ENCODE results near the gene WFDC1. TPM values are rescaled to one million over a fixed set of nuclear protein-coding genes. Genes with fewer than 3 reads are reported as not detected.
A peak's percentile ranks its signal among the peaks of the same experiment; 100 is the strongest.

The WFDC1 gene
- total and polyA plus RNA-seq, 4 experiments from 2014 or later = not detected

GRCh38 chr16:84313921-84314320 is 19.2 kb downstream of the WFDC1 start:
- no peak for DNase-seq
- Histone ChIP-seq H3K4me3 (ENCODE audit: low read length in 2 of 2) (no peak overlapping the region), H3K36me3 (ENCODE audit: insufficient read depth, low read length) (no peaks in the 10 kb centered on the region), H3K9me3 (ENCODE audit: control insufficient read depth in 1 of 2, low read length in 2 of 2) (no peaks in the 10 kb centered on the region), H3K27me3 (ENCODE audit: insufficient read depth, low read length) (peaks cover 8% of the 10 kb centered on the region), H3K4me1 (ENCODE audit: insufficient read depth, low read length) (no peaks in the 10 kb centered on the region), H3K27ac (ENCODE audit: low read depth, low read length) (no peak overlapping the region)
- CTCF ChIA-PET (ENCODE audit: partially characterized antibody) = no interaction called here
- Mint-ChIP-seq H3K27me3 (peaks cover 25% of the 10 kb centered on the region in 2 donors), H3K4me3 (no peak overlapping the region), H3K36me3 (peaks cover 0 to 1% of the 10 kb centered on the region in 2 donors), H3K27ac (peak overlapping the region in 1 of 7 donors; percentile 1), H3K4me1 (peaks cover 0 to 2% (median 0%) of the 10 kb centered on the region in 4 donors), H3K9me3 (peaks cover 0 to 11% (median 2%) of the 10 kb centered on the region in 8 donors)
- POLR2A ChIA-PET (ENCODE audit: partially characterized antibody) = no interaction called here
- intact Hi-C loops (cut with micrococcal nuclease) = no loop called here

- ChIA-PET CTCF (ENCODE audit: partially characterized antibody) (no interaction called here), POLR2A (ENCODE audit: partially characterized antibody) (no interaction called here)
- Mint-ChIP-seq H3K4me3 (no peak overlapping the region), H3K27me3 (peaks cover 22 to 25% of the 10 kb centered on the region in 2 donors), H3K36me3 (peaks cover 0 to 1% of the 10 kb centered on the region in 2 donors), H3K9me3 (peaks cover 0 to 12% (median 4%) of the 10 kb centered on the region in 8 donors), H3K27ac (no peak overlapping the region), H3K4me1 (peaks cover 0 to 2% (median 0%) of the 10 kb centered on the region in 4 donors)
- Histone ChIP-seq H3K9me3 (ENCODE audit: control insufficient read depth in 1 of 2, low read length in 2 of 2) (no peaks in the 10 kb centered on the region), H3K27ac (ENCODE audit: low read depth, low read length) (no peak overlapping the region), H3K27me3 (ENCODE audit: insufficient read depth, low read length) (peaks cover 8% of the 10 kb centered on the region), H3K4me3 (ENCODE audit: low read length in 2 of 2) (no peak overlapping the region), H3K36me3 (ENCODE audit: insufficient read depth, low read length) (no peaks in the 10 kb centered on the region), H3K4me1 (ENCODE audit: insufficient read depth, low read length) (no peaks in the 10 kb centered on the region)
- intact Hi-C loops (cut with micrococcal nuclease) = no loop called here
- no peak for DNase-seq
These were observed 19.7 kb downstream of the WFDC1 start for GRCh38 chr16:84314373-84314772.

GRCh38 chr16:84314814-84315213 is 20.1 kb downstream of the WFDC1 start:
- no peaks in the 10 kb centered on the region for H3K4me1 ChIP-seq (ENCODE audit: insufficient read depth, low read length)
- Mint-ChIP-seq H3K27ac (no peak overlapping the region), H3K4me1 (peaks cover 0 to 2% (median 0%) of the 10 kb centered on the region in 4 donors), H3K9me3 (peaks cover 0 to 12% (median 5%) of the 10 kb centered on the region in 8 donors), H3K27me3 (peaks cover 22 to 25% of the 10 kb centered on the region in 2 donors), H3K4me3 (no peak overlapping the region), H3K36me3 (peaks cover 0 to 1% of the 10 kb centered on the region in 2 donors)
- ChIA-PET CTCF (ENCODE audit: partially characterized antibody) (no interaction called here), POLR2A (ENCODE audit: partially characterized antibody) (no interaction called here)
- H3K27me3 ChIP-seq (ENCODE audit: insufficient read depth, low read length) = peaks cover 8% of the 10 kb centered on the region
- H3K36me3 ChIP-seq (ENCODE audit: insufficient read depth, low read length) = no peaks in the 10 kb centered on the region
- H3K27ac ChIP-seq (ENCODE audit: low read depth, low read length) = no peak overlapping the region
- intact Hi-C loops (cut with micrococcal nuclease) = no loop called here
- DNase-seq = no peak
- no peak overlapping the region for H3K4me3 ChIP-seq (ENCODE audit: low read length in 2 of 2)
- no peaks in the 10 kb centered on the region for H3K9me3 ChIP-seq (ENCODE audit: control insufficient read depth in 1 of 2, low read length in 2 of 2)

- Mint-ChIP-seq H3K4me3 (no peak overlapping the region), H3K9me3 (peaks cover 0 to 12% (median 5%) of the 10 kb centered on the region in 8 donors), H3K27ac (no peak overlapping the region), H3K4me1 (peaks cover 0 to 2% (median 0%) of the 10 kb centered on the region in 4 donors), H3K27me3 (peaks cover 22 to 25% of the 10 kb centered on the region in 2 donors), H3K36me3 (peaks cover 0 to 1% of the 10 kb centered on the region in 2 donors)
- POLR2A ChIA-PET (ENCODE audit: partially characterized antibody) = no interaction called here
- no peak overlapping the region for H3K4me3 ChIP-seq (ENCODE audit: low read length in 2 of 2)
- no peaks in the 10 kb centered on the region for H3K9me3 ChIP-seq (ENCODE audit: control insufficient read depth in 1 of 2, low read length in 2 of 2)
- intact Hi-C loops (cut with micrococcal nuclease) = no loop called here
- CTCF ChIA-PET (ENCODE audit: partially characterized antibody) = no interaction called here
- no peak overlapping the region for H3K27ac ChIP-seq (ENCODE audit: low read depth, low read length)
- DNase-seq = no peak
- H3K27me3 ChIP-seq (ENCODE audit: insufficient read depth, low read length) = peaks cover 8% of the 10 kb centered on the region
- H3K36me3 ChIP-seq (ENCODE audit: insufficient read depth, low read length) = no peaks in the 10 kb centered on the region
- no peaks in the 10 kb centered on the region for H3K4me1 ChIP-seq (ENCODE audit: insufficient read depth, low read length)
These were observed 20.7 kb downstream of the WFDC1 start for GRCh38 chr16:84315422-84315821.

- no peak overlapping the region for H3K27ac ChIP-seq (ENCODE audit: low read depth, low read length)
- Mint-ChIP-seq H3K27me3 (peaks cover 10 to 16% of the 10 kb centered on the region in 2 donors), H3K4me3 (no peak overlapping the region), H3K36me3 (peaks cover 0 to 1% of the 10 kb centered on the region in 2 donors), H3K27ac (peak overlapping the region in 1 of 7 donors; percentile 25), H3K9me3 (peaks cover 0 to 12% (median 5%) of the 10 kb centered on the region in 8 donors), H3K4me1 (no peaks in the 10 kb centered on the region)
- no peak overlapping the region for H3K4me3 ChIP-seq (ENCODE audit: low read length in 2 of 2)
- no peaks in the 10 kb centered on the region for H3K36me3 ChIP-seq (ENCODE audit: insufficient read depth, low read length)
- H3K9me3 ChIP-seq (ENCODE audit: control insufficient read depth in 1 of 2, low read length in 2 of 2) = no peaks in the 10 kb centered on the region
- ChIA-PET CTCF (ENCODE audit: partially characterized antibody) (no interaction called here), POLR2A (ENCODE audit: partially characterized antibody) (no interaction called here)
- no peak for DNase-seq
- no peaks in the 10 kb centered on the region for H3K27me3 ChIP-seq (ENCODE audit: insufficient read depth, low read length)
- intact Hi-C loops (cut with micrococcal nuclease) = no loop called here
- no peaks in the 10 kb centered on the region for H3K4me1 ChIP-seq (ENCODE audit: insufficient read depth, low read length)
These were observed 23.7 kb downstream of the WFDC1 start for GRCh38 chr16:84318091-84318975.

GRCh38 chr16:84319146-84319760 is 24.6 kb downstream of the WFDC1 start:
- Histone ChIP-seq H3K36me3 (ENCODE audit: insufficient read depth, low read length) (no peaks in the 10 kb centered on the region), H3K4me3 (ENCODE audit: low read length in 2 of 2) (no peak overlapping the region), H3K27me3 (ENCODE audit: insufficient read depth, low read length) (no peaks in the 10 kb centered on the region), H3K4me1 (ENCODE audit: insufficient read depth, low read length) (no peaks in the 10 kb centered on the region), H3K27ac (ENCODE audit: low read depth, low read length) (no peak overlapping the region), H3K9me3 (ENCODE audit: control insufficient read depth in 1 of 2, low read length in 2 of 2) (no peaks in the 10 kb centered on the region)
- intact Hi-C loops (cut with micrococcal nuclease) = no loop called here
- Mint-ChIP-seq H3K4me1 (no peaks in the 10 kb centered on the region), H3K9me3 (peaks cover 0 to 12% (median 4%) of the 10 kb centered on the region in 8 donors), H3K27ac (no peak overlapping the region), H3K27me3 (peaks cover 7 to 10% of the 10 kb centered on the region in 2 donors), H3K4me3 (no peak overlapping the region), H3K36me3 (peaks cover 0 to 1% of the 10 kb centered on the region in 2 donors)
- ChIA-PET CTCF (ENCODE audit: partially characterized antibody) (no interaction called here), POLR2A (ENCODE audit: partially characterized antibody) (no interaction called here)
- DNase-seq = no peak

GRCh38 chr16:84320511-84320910 is 25.8 kb downstream of the WFDC1 start:
- POLR2A ChIA-PET (ENCODE audit: partially characterized antibody) = no interaction called here
- Mint-ChIP-seq H3K27ac (no peak overlapping the region), H3K36me3 (peaks cover 0 to 1% of the 10 kb centered on the region in 2 donors), H3K9me3 (peaks cover 0 to 12% (median 4%) of the 10 kb centered on the region in 8 donors), H3K27me3 (peaks cover 4 to 5% of the 10 kb centered on the region in 2 donors), H3K4me3 (no peak overlapping the region), H3K4me1 (no peaks in the 10 kb centered on the region)
- H3K27ac ChIP-seq (ENCODE audit: low read depth, low read length) = no peak overlapping the region
- no peaks in the 10 kb centered on the region for H3K27me3 ChIP-seq (ENCODE audit: insufficient read depth, low read length)
- no peaks in the 10 kb centered on the region for H3K36me3 ChIP-seq (ENCODE audit: insufficient read depth, low read length)
- no peak for DNase-seq
- H3K4me1 ChIP-seq (ENCODE audit: insufficient read depth, low read length) = no peaks in the 10 kb centered on the region
- intact Hi-C loops (cut with micrococcal nuclease) = no loop called here
- no peak overlapping the region for H3K4me3 ChIP-seq (ENCODE audit: low read length in 2 of 2)
- CTCF ChIA-PET (ENCODE audit: partially characterized antibody) = no interaction called here
- no peaks in the 10 kb centered on the region for H3K9me3 ChIP-seq (ENCODE audit: control insufficient read depth in 1 of 2, low read length in 2 of 2)

All from CD4-positive, alpha-beta memory T cell (primary cell).